Right lobe of liver (tissue), 6 donors: ENCODE data around the gene ELFN1. TPM values are rescaled to one million over a fixed set of nuclear protein-coding genes. Genes with fewer than 3 reads are reported as not detected.

Source experiments
- ATAC-seq, 4 donors: fragments of 200-7000 bp; cut with Tn5 transposase; one replicate each; pipeline ENCODE4 v1.9.1; 2020; ENCODE audit warnings: mild to moderate bottlenecking in 4 of 4, moderate library complexity in 4 of 4
- DNase-seq, 3 donors: peaks; one replicate each; pipeline ENCODE4 v3.0.0-alpha.2; 2020
- H3K27ac ChIP-seq, 3 donors: fragments of 200-600 bp; one replicate each; pipeline ENCODE4 v1.8.0; 2022
- H3K27me3 ChIP-seq, 2 donors: fragments of 200-600 bp; one replicate each; pipeline ENCODE4 v1.8.0; 2022
- H3K36me3 ChIP-seq, 4 donors: fragments of 200-600 bp; sonication (generic) in 1 of 4; one replicate each; pipeline versions ENCODE4 v1.5.1 to v1.8.0; 2017 to 2022; ENCODE audit warnings: control low read depth in 1 of 4
- H3K4me1 ChIP-seq, 4 donors: fragments of 200-600 bp; sonication (generic) in 1 of 4; one replicate each; pipeline versions ENCODE4 v1.5.1 to v1.8.0; 2017 to 2022; ENCODE audit warnings: control low read depth in 1 of 4
- H3K4me3 ChIP-seq, 3 donors: fragments of 200-600 bp; one replicate each; pipeline ENCODE4 v1.8.0; 2022
- H3K9me3 ChIP-seq, 4 donors: fragments of 200-600 bp; sonication (generic) in 1 of 4; one replicate each; pipeline versions ENCODE4 v1.5.1 to v1.8.0; 2017 to 2022; ENCODE audit warnings: control low read depth in 1 of 4
- CTCF ChIP-seq, 4 donors: fragments of 200-600 bp in 3 of 4; fragments of 450-650 bp in 1 of 4; IDR thresholded peaks; one replicate each; pipeline versions ENCODE4 v1.5.1 to v1.8.0; 2016 to 2022; ENCODE audit warnings: antibody characterized with exemption in 4 of 4, mild to moderate bottlenecking in 2 of 4
- POLR2A ChIP-seq: fragments of 450-650 bp; IDR thresholded peaks from one replicate; pipeline ENCODE4 v1.6.1; 2017; ENCODE audit warnings: antibody characterized with exemption, mild to moderate bottlenecking
- WGBS: methylation state at CpG from one replicate; pipeline ENCODE4 v1.1.6; 2018; ENCODE audit warnings: low coverage, low lambda C conversion rate; ENCODE audit not compliant: insufficient coverage; ENCODE audit errors: missing lambda C conversion rate; 5-methylcytosine and 5-hydroxymethylcytosine counted together
- intact Hi-C, 2 donors: fragments of 100-400 bp; cut with DNase I; formaldehyde crosslinking; loops; one replicate each; pipeline versions ENCODE4 v1.11.2 to v1.14.1; 2022
- total RNA-seq, 6 experiments: library from RNA; depleted of rRNA in 2 of 6; stranded (reverse); fragments of >200 nt in 2 of 6; fragmentation: NEBNext Ultra II Directional in 3 of 6; extraction: Animal tissue kit (Norgen Biotek cat#: 25700) in 3 of 6; gene quantifications; one replicate each; pipeline versions ENCODE4 v1.1.0 to v1.2.4, GENCODE V29; 2016 to 2023
- donor health status: DM: no; HTN: yes; CAD: no.
- donor health status: DM: no; HTN: no; CAD: no.
- donor health status: DM: no; HTN: no; CAD: no.
- donor health status: DM: no; HTN: yes; CAD: no.
- donor health status: DM: no; HTN: yes; CAD: no.

Gene ELFN1
- total RNA-seq, 6 experiments from 2014 or later, result 5.4 to 13.0 (median 7.5) TPM

- Histone ChIP-seq H3K4me1 (no peaks in the 10 kb centered on the region), H3K27ac (no peak overlapping the region), H3K9me3 (no peaks in the 10 kb centered on the region), H3K36me3 (no peaks in the 10 kb centered on the region), H3K4me3 (no peak overlapping the region), H3K27me3 (no peaks in the 10 kb centered on the region)
- ATAC-seq (peak in 2 of 4 donors; percentile 11 to 23), DNase-seq (no peak)
- WGBS, result 67% methylated on average over 11 of the region's 21 CpGs
- intact Hi-C loops, result no loop called here
- no peak for TF ChIP-seq CTCF (IDR thresholded peaks at IDR 0.05)
- TF ChIP-seq POLR2A, result no peak
These were observed 54.2 kb downstream of the ELFN1 start for GRCh38 chr7:1724118-1724910.

- intact Hi-C loops, result no loop called here
- 48% methylated on average over 14 of the region's 22 CpGs for WGBS
- Histone ChIP-seq H3K4me3 (no peak overlapping the region), H3K27me3 (no peaks in the 10 kb centered on the region), H3K4me1 (no peaks in the 10 kb centered on the region), H3K27ac (no peak overlapping the region), H3K36me3 (no peaks in the 10 kb centered on the region), H3K9me3 (no peaks in the 10 kb centered on the region)
- ATAC-seq (peak in 3 of 4 donors; percentile 38 to 55 (median 45)), DNase-seq (peak in 1 of 3 donors; percentile 44)
- TF ChIP-seq POLR2A (no peak), CTCF (IDR thresholded peaks at IDR 0.05) (no peak)
These were observed 55.2 kb downstream of the ELFN1 start for GRCh38 chr7:1725199-1725690.

GRCh38 chr7:1725766-1726630 is 55.9 kb downstream of the ELFN1 start:
- ATAC-seq (no peak), DNase-seq (no peak)
- WGBS, result 91% methylated on average over 6 of the region's 25 CpGs
- no peak overlapping the region for H3K4me3 ChIP-seq
- no peaks in the 10 kb centered on the region for H3K36me3 ChIP-seq
- H3K27ac ChIP-seq, result no peak overlapping the region
- H3K9me3 ChIP-seq, result no peaks in the 10 kb centered on the region
- H3K27me3 ChIP-seq, result no peaks in the 10 kb centered on the region
- TF ChIP-seq CTCF (IDR thresholded peaks at IDR 0.05) (no peak), POLR2A (no peak)
- no peaks in the 10 kb centered on the region for H3K4me1 ChIP-seq
- intact Hi-C loops, result no loop called here

GRCh38 chr7:1727079-1727478 is 57.0 kb downstream of the ELFN1 start:
- Histone ChIP-seq H3K27ac (no peak overlapping the region), H3K4me1 (no peaks in the 10 kb centered on the region), H3K4me3 (no peak overlapping the region), H3K9me3 (no peaks in the 10 kb centered on the region), H3K27me3 (no peaks in the 10 kb centered on the region), H3K36me3 (no peaks in the 10 kb centered on the region)
- intact Hi-C loops, result no loop called here
- TF ChIP-seq POLR2A, result no peak
- TF ChIP-seq CTCF (IDR thresholded peaks at IDR 0.05), result no peak
- WGBS, result 88% methylated on average over 1 of the region's 2 CpGs
- ATAC-seq, result no peak
- DNase-seq, result no peak
